Smooth muscle cell (in vitro differentiated cells): ENCODE results near the gene ITPKC. TPM values are rescaled to one million over a fixed set of nuclear protein-coding genes. Genes with fewer than 3 reads are reported as not detected.

Experiments used
- DNase-seq: peaks from one replicate; lab custom pipeline; 2025; ENCODE audit not compliant: unreplicated experiment; lab: John Stamatoyannopoulos, UW
- H2AFZ ChIP-seq: fragments of 200-600 bp; sonication (generic); 2 replicates; pipeline ENCODE4 v1.6.0; 2016; ENCODE audit warnings: antibody characterized with exemption, low read depth, mild to moderate bottlenecking
- H3F3A ChIP-seq: fragments of 200-600 bp; sonication (generic); 2 replicates; pipeline ENCODE4 v1.6.0; 2017; ENCODE audit warnings: antibody characterized with exemption, low read depth
- H3K27ac ChIP-seq: fragments of 200-600 bp; sonication (generic); 2 replicates; pipeline ENCODE4 v1.5.1; 2016; ENCODE audit warnings: low read depth, mild to moderate bottlenecking
- H3K27me3 ChIP-seq: fragments of 200-600 bp; sonication (generic); 2 replicates; pipeline ENCODE4 v1.6.1; 2016; ENCODE audit warnings: low read depth, mild to moderate bottlenecking
- H3K36me3 ChIP-seq: fragments of 200-600 bp; sonication (generic); 2 replicates; pipeline ENCODE4 v1.5.1; 2016; ENCODE audit warnings: low read depth
- H3K4me1 ChIP-seq: fragments of 200-600 bp; sonication (generic); 2 replicates; pipeline ENCODE4 v1.5.1; 2016; ENCODE audit warnings: low read depth
- H3K4me2 ChIP-seq: fragments of 200-600 bp; sonication (generic); 2 replicates; pipeline ENCODE4 v1.6.0; 2016; ENCODE audit warnings: mild to moderate bottlenecking
- H3K4me3 ChIP-seq: fragments of 200-600 bp; sonication (generic); 2 replicates; pipeline ENCODE4 v1.5.1; 2016; ENCODE audit warnings: mild to moderate bottlenecking
- H3K79me2 ChIP-seq: fragments of 200-600 bp; sonication (generic); 2 replicates; pipeline ENCODE4 v1.6.0; 2016; ENCODE audit warnings: low read depth, mild to moderate bottlenecking
- H3K9ac ChIP-seq: fragments of 200-600 bp; sonication (generic); 2 replicates; pipeline ENCODE4 v1.6.0; 2016; ENCODE audit warnings: low read depth
- H3K9me3 ChIP-seq: fragments of 200-600 bp; sonication (generic); replicated peaks from 2 replicates; pipeline ENCODE4 v1.5.1; 2016; ENCODE audit warnings: low read depth
- H4K20me1 ChIP-seq: fragments of 200-600 bp; sonication (generic); 2 replicates; pipeline ENCODE4 v1.6.0; 2016; ENCODE audit warnings: low read depth
- CTCF ChIP-seq: fragments of 200-600 bp; sonication (generic); IDR thresholded peaks from 2 replicates; pipeline ENCODE4 v1.5.1; 2017; ENCODE audit warnings: borderline replicate concordance, mild to moderate bottlenecking, antibody characterized with exemption; ENCODE audit not compliant: insufficient read depth, poor library complexity, severe bottlenecking
- WGBS: methylation state at CpG from one replicate; pipeline ENCODE4 v1.1.7; 2016; ENCODE audit warnings: low lambda C conversion rate; 5-methylcytosine and 5-hydroxymethylcytosine counted together
- polyA plus RNA-seq: library from polyadenylated mRNA; unstranded; fragments of >200 nt; fragmentation: Nextera tagmentation; extraction: Ambion mirVana; gene quantifications from 2 replicates; pipeline ENCODE4 v1.2.1, GENCODE V29; 2016
- total RNA-seq: library from RNA; depleted of rRNA; stranded (reverse); fragments of >200 nt; gene quantifications from 2 replicates; pipeline ENCODE4 v1.2.3, GENCODE V29; 2014

Gene ITPKC
- total and polyA plus RNA-seq, 2 experiments from 2014 or later, result 24.1 to 25.0 TPM

- no peaks in the 10 kb centered on the region for H3K9me3 ChIP-seq
- peaks cover 51% of the 10 kb centered on the region for H3K36me3 ChIP-seq
- peaks cover 6% of the 10 kb centered on the region for H4K20me1 ChIP-seq
- no peaks in the 10 kb centered on the region for H3F3A ChIP-seq
- no peak overlapping the region for H3K27ac ChIP-seq
- no peak overlapping the region for H3K4me2 ChIP-seq
- no peak overlapping the region for H3K9ac ChIP-seq
- TF ChIP-seq CTCF, result no peak
- no peaks in the 10 kb centered on the region for H3K79me2 ChIP-seq
- no peak for DNase-seq
- no peak overlapping the region for H2AFZ ChIP-seq
- H3K4me3 ChIP-seq, result no peak overlapping the region
- WGBS, result 83% methylated on average over 3 of the region's 3 CpGs
- H3K27me3 ChIP-seq, result no peaks in the 10 kb centered on the region
- H3K4me1 ChIP-seq, result no peaks in the 10 kb centered on the region
Measured at GRCh38 chr19:40674291-40674690, 42.6 kb upstream of the ITPKC start.

- Histone ChIP-seq H3K27me3 (no peaks in the 10 kb centered on the region), H3K4me1 (no peaks in the 10 kb centered on the region), H3K4me2 (no peak overlapping the region), H3K79me2 (no peaks in the 10 kb centered on the region), H2AFZ (no peak overlapping the region), H3K36me3 (peaks cover 32% of the 10 kb centered on the region), H3K27ac (no peak overlapping the region), H3K9me3 (no peaks in the 10 kb centered on the region), H3F3A (no peaks in the 10 kb centered on the region), H3K4me3 (no peak overlapping the region), H4K20me1 (peaks cover 6% of the 10 kb centered on the region), H3K9ac (no peak overlapping the region)
- DNase-seq, result no peak
- WGBS, result 96% methylated on average over 23 of the region's 23 CpGs
- no peak for TF ChIP-seq CTCF
Measured at GRCh38 chr19:40677156-40677555, 39.8 kb upstream of the ITPKC start.

- no peak overlapping the region for H3K4me2 ChIP-seq
- H3K79me2 ChIP-seq, result no peaks in the 10 kb centered on the region
- no peak for TF ChIP-seq CTCF
- H2AFZ ChIP-seq, result no peak overlapping the region
- no peak for DNase-seq
- no peak overlapping the region for H3K4me3 ChIP-seq
- no peak overlapping the region for H3K27ac ChIP-seq
- no peaks in the 10 kb centered on the region for H3K9me3 ChIP-seq
- H4K20me1 ChIP-seq, result peaks cover 20% of the 10 kb centered on the region
- H3K4me1 ChIP-seq, result no peaks in the 10 kb centered on the region
- H3F3A ChIP-seq, result no peaks in the 10 kb centered on the region
- no peak overlapping the region for H3K9ac ChIP-seq
- no peaks in the 10 kb centered on the region for H3K27me3 ChIP-seq
- 92% methylated on average over 4 of the region's 4 CpGs for WGBS
- H3K36me3 ChIP-seq, result peaks cover 16% of the 10 kb centered on the region
Measured at GRCh38 chr19:40681039-40681438, 35.9 kb upstream of the ITPKC start.

GRCh38 chr19:40682431-40682964 lies 34.4 kb upstream of the ITPKC start:
- Histone ChIP-seq H3K27ac (no peak overlapping the region), H3K36me3 (peaks cover 13% of the 10 kb centered on the region), H3K4me1 (no peaks in the 10 kb centered on the region), H3K4me2 (no peak overlapping the region), H3K4me3 (no peak overlapping the region), H3K27me3 (no peaks in the 10 kb centered on the region), H3K9me3 (no peaks in the 10 kb centered on the region), H2AFZ (no peak overlapping the region), H4K20me1 (peaks cover 32% of the 10 kb centered on the region), H3K9ac (no peak overlapping the region), H3K79me2 (peaks cover 3% of the 10 kb centered on the region), H3F3A (no peaks in the 10 kb centered on the region)
- no peak for DNase-seq
- TF ChIP-seq CTCF, result no peak
- 94% methylated on average over 18 of the region's 18 CpGs for WGBS
